Putamen (tissue), 1 donor: ENCODE results near the gene NPB.

Source experiments
- DNase-seq: peaks from one replicate; pipeline ENCODE4 v3.0.0-alpha.2; 2016; ENCODE audit warnings: low spot score

NPB gene

DNA sequence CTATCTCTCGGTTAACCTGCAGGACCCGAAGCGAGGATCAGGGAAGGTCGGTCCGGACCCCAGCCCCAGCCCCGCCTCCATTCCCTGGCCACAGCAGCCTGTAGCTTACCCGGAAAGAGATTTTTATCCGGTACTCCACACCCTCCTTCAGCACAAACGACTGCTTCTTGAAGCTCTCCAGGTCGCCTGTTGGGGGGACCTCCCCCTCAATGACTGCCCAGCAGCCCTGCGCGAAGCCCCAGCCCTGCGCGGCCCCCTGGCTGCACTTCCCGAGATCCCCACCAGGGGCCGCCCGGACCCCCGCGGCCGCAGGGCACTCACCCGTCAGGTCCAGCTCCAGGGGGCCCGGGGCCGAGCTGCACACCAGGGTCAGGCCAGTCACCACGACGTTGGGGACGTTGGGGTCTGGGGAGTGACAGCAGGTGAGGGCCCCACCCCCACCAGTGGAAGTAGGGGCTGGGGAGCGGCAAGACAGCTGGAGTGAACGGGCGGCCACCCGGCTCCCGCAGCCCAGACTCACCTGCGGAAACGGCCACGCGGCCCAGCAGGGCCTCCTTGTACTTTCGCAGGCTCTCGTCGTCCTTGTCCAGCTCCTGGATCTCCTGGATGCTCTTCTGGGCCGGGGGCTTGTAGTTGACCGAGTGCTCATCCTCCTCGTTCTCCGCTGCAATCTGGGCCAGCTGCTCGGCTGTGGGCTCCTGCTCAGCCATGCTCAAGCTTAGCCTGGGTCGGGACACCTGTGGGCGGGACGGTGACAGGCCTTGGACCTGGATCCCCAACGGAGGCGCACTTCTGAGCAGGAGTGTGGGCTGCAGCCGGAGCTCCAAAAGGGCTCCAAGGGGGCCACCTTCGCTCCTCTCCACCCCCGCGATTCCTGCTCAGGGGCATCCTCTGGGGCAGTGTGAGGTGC is 32.6 kb upstream of the NPB start:
- no peak for DNase-seq

DNA sequence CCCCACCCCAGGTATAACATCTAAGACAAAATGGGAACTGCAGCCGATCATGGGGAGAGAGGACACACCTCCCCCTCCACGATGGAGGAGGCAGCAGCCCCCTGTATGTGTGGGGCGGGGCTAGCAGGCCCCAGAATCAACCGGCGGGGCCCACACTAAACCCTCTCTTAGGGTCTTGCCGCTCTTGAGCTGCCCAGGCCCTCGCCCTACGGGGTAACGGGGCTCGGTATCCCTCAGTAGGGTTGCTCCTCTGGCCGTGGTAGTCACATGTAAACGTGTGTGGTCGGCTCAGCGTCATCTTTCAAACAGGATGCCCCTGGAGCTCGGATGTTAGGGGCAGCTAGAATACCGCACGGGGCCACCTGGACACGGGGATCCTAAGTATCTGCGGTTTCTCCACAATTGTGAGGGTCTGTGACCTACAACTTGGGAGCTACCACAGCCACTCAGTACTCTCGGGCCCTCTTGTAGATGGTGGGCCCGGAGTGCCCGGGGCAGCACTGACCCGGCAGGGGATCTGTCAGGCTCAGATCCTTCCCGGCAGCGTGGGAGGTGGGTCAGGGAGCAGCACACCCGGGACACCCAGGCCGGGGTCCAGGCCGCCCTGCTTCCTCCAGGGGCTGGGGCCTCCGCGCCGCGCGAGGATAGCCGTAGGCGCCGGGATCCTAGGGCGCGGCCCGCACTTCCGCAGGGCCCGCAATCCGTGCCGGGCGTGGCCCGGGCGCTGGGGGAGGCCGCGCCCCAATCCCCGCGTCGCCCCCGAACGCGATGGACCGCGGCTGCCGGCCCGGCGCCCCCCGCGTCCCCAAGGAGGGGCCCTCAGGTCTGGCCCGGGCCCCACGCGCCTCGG is 31.7 kb upstream of the NPB start:
- DNase-seq = no peak

DNA sequence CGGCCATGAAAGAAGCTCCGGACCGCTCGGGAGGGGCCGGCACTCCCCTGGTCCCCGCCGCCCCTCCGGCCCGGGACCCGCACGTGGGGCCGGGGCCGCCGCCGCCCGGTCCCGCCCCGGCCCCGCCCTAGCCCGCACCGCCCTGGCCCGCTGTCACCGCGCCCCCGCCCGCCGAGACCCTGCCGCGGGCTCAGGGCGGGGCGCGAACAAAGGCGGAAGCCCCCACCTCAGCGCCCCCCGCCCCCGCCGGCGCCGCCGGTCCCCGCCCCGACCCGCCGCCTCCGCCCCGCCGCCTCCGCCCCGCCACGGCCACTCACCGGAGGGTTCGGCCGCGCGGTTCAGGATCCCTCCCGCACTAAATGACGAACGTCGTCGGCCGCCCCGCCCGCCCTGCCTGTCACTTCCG is 31.1 kb upstream of the NPB start, which contains the start of gene ARHGDIA:
Gene ARHGDIA, minus strand, starts transcription at position 357 of the 406 bp plus-strand sequence. CDS start 1,407 bp downstream, outside the sequence.
- no peak for DNase-seq

DNA sequence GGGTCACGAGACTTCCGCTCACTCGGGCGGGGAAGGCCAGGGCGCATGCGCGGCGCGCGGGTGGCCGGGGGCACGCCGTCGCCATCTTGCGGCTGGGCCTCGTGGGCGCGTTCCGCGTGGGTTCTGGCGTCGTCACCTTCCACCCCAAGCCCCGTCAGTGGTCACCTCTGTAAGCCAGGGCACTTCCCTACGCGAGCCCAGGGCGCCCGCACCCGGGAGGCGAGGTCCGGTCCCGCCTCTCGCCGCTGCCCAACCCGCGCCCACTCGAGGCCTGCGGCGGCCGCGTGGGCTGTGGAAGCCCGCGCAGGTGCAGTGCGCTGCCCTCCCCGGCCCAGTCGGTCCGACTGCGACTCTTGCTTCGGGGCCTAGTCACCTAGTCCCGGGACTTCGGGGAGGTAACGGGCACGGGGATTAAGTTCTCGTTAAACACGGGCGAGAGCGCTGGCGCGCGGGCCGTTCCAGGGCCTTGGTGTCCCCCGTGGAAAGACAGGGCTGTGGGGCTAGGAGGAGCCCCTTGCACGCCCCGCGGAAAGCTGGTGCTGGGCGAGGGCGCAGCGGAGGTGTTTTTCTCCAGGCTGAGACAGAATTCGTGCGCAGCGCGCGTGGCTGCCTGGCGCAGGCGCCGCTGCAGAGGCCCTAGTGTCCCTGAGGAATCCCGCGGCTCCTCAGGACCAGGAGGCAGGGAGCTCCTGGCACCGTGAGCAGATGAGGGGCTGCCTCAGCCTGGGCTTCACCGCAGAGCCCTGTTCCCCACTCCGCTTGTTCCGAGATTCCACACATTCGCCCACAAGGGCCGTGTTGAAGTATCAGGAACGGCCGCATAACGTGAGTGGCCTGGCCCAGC is 30.4 kb upstream of the NPB start:
- DNase-seq = peak; percentile 88

DNA sequence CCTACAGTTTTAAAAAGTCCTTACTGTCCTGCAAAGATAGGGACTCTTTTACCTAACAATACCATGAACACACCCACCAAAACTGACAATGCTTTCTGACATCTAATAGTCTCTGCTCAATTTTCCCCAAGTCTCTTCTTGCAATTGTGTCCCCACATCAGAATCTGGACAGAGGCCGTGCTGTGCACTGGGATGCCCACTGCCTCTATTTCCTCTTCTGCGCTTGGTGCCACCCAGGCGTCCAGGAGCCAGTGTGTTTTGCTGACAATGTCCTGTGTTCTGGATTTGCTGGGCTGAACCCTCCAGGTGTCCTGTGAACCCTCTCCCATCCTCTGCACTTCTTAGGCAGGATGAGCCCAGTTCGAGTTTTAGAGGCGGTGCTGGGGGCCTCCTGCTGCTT is 24.5 kb upstream of the NPB start:
- DNase-seq = no peak

DNA sequence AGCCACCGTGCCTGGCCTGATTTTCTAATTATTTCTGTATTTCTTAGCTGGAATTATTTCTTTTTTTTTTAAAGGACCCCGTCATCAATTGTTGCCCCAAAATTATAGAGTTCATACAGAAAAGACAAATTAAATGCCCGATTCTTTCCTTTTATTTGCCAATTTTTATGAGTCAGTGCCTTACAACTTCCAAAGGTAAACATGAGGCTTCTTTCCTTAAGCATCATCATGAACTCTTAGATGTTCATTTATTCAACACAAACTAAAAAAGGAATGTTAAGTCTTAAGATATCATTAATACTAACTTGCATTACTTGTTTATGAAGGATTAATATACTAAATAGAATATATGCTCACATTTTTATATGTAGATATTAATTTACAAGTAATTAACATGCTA is 23.7 kb upstream of the NPB start:
- no peak for DNase-seq

DNA sequence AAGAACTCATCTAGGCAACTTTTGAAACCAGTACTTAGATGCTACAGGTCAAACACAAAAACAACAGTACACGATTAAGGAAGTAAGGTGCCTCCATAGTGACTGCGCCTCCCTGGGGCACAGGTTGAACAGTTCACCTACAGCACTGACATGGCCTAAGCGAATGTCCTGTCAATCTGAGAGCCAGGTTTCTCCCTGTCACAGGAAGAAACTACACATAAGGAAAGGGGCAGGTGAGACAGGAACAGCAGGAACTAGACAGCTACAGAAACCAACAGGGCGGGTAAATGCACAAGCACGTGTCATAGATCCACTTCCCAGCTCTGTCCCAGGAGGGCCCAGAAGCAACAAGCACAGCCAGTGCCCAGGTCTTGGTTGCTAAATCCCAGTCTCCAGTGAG is 22.9 kb upstream of the NPB start:
- no peak for DNase-seq

DNA sequence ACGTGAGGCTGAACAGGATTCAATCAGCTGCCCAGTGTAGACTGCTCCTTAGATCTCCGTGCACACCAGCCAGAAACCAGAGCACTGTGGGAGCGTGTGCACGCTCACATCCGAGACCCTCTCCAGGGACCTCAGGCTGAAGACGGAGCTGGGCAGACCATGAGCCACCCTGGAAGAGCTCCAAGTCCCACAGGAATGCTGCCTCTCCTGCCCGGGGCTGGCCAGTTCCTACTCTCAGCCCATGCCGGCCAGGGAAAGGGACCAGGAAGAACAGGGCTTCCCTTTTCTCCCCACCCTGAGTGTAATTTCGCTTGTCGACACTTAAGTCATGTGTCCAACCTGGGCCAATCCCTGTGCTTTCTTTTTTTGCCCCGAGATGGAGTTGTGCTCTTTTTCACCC is 17.5 kb upstream of the NPB start:
- no peak for DNase-seq

DNA sequence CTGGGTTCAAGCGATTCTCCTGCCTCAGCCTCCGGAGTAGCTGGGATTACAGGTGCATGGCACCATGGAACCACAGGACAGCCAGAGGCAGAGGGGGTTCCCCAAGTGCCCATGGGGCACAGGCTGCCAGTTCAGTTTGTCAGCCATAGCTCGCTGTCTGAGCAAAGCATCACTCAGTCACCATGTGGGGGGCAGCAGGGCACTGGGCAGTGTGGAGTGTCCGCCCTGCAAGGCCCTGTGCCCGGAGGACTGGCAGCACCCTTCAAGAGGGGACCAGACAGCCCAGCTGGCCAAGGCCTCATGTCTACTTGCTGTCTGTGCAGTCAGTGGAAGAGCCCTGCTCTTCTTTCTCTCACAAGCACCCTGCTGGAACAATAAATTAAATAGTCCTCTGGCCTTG is 17.1 kb upstream of the NPB start:
- DNase-seq = no peak

DNA sequence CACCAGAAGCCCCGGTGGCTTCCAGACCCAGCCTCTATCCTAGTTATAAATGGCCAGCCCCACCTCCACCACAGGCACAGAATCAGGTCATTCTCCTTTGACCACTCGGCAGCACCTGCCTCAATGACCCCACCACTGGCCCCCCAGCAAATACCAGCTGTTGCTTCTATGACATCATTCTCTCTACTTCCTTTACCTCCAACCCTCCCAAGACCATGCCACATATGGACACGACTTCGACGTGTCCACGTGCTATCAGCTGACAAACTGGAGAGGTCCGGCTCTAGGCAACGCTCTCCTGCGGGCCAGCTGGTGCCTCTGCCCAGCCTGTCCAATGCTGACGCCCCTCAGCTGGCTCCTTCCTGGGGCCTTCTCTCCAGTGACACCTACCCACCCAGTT is 16.6 kb upstream of the NPB start:
- DNase-seq = no peak

DNA sequence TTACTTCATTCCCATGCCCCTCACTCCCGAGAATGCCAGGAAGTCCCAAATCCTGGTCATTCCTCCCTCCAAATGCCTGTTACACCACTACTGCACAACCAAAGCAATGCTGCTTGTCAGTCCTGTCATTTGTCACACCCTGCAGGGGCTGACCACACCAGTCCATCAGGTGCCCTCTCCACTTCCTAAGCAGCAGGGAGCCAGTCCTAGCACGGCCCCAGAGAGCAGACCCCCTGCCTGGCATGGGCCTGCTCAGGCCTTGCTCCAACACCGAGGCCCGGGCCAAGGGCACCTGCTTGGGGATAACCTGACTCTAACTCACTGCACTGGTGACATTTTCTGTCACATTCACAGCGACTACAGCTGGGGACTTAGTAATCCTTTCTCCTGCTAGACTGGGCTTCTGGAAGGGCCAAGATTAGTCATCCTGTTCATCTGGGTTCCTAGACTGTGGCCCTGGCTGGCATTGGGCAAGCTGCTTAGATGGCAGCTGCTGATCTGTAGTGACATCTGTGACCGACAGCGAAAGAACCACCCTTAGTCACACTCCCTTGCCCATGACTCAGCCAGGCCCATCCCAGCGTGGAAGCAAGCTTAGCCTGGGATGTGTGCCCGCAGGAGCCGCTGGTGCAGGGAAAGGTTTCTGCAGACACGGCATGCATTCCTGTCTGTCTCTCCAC is 16.0 kb upstream of the NPB start:
- no peak for DNase-seq

DNA sequence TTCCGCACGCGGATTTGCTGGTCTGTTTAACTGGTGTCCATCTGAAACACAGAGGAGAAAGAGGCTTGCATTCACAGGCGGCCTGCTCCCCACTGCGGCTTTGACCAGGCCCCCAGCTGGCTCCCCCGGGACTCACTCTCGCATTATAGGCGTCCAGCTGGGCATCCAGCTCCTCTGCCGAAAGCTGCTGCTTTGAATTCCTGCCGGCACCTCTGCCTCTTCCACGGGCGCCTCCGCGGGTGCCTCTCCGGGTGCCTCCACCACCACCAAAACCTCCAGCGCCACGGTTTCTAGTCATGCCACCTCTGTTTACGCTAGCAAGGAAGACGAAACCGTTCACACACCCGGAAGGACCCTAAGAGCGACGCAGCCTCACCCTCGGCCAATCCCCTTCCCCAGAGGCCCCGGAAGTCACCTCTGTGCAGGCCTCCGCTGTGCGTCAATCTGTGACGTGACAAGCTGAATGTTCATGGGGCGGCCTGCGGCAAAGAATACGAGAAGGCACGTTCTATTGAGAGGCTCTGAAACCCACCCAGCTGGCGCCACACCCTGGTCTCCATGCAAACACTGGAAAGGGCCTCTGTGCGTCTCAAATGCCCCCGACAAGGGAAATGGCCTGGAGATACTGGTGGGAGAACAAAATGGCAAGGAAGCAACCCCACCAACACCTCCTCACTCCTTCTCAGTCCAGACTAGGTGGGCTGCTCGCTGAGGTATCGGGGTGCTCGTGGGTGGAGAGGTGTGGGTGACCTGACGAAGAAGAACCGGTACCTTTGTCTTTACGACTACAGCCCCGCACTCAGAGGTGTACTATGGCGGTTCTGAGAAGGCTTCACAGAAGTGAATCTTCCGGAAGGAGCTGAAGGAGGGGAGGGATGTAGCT is 13.7 kb upstream of the NPB start:
- DNase-seq = no peak

DNA sequence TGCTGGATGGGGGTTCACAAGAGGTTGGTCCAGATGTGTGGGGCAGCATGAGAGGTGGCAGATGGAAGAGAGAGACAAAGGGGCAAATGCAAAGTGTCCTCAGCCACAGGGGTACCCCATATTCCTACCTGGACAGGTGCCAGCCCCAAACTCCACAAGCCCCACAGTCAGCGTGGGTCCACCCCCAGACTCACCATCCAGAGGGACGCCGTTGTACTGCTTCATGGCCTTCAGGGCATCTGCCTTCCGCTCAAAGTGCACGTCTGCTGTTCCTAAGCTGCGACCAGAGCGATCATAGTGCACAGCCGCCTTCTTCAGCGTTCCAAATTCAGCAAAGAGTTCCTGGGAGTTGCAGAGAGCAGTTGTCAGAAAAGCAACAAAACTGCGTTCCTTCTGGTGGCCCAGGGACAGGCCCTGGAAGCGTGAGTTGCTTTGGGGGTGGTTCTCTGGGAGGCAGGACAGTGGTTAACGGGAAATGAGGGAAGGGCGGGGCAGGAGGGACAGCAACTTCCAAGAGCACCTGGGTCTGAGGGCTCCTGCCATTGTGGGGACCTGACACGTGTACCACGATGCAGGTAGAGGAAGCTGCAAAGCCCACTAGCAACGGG is 12.9 kb upstream of the NPB start:
- DNase-seq = no peak

DNA sequence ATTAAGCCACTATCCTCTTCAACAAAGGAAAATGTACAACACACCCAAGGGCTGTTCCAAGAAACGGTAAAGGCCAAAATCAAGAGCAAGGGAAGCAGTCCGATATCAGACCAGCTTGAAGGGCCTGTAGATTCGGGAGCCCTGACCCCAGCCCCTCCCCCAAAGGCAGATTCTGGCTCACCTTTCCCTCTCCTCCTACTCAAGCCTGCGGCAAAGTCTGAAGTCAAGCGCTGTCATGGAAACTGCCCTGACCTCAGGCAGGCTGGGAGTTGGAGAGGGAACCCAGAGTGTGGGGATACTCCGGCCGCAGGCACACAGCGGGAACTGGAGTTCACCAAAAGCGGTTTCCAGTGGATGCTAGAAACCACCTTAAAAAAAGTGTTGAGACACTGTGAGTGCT is 12.4 kb upstream of the NPB start:
- DNase-seq = no peak

DNA sequence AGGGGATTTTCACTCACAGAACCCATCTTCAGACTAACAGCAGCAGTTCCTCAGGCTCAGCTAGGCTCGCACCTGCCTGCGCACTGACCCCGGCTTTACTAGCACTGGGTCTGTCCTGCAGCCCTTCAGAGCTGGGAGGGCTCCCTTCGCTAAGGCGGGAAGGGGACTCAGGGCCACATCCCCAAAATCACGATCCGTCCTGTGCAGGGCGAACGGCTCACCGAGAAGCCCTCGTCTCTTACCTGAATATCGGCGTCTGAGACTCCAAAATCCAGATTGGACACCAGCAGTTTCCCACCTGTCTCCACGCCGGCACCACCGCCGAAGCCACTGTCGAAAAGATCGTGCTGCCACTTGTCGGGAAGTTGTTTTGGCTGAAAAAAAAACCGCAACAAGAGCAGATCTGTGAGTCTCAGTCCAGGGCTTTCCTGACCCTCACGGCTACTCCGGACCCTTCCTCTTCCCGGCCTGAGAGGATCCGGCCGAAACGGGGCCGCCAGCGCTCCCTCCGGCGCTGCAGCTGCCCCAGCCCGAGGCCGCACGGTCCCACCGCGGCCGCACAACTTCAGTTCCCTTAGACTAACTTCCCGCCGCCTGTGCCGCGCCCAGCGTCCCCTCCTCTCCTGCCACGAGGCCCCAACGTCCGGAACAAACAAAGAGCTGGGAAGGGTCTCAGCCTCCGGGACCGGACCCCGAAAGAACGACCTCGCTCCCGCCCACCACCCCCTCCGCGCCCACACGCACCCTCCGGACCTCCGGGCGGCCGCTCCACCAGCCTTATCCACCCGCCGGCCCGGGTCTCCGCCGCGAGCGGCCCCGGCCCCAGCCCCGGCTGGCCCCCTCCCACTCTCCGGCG is 11.4 kb upstream of the NPB start:
- no peak for DNase-seq

DNA sequence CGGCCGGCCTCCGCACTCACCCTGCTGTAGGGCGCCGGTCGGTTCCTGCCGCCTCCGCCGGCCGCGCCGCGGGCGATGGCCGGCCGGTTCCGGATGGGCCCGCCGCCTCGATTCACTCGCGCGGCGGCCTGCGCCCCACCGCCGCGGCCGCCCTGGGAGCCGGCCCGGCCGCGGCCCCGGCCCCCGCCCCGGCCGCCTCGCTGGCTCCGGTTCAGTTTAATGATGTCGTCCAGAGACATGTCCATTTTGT is 10.8 kb upstream of the NPB start:
- DNase-seq = no peak

DNA sequence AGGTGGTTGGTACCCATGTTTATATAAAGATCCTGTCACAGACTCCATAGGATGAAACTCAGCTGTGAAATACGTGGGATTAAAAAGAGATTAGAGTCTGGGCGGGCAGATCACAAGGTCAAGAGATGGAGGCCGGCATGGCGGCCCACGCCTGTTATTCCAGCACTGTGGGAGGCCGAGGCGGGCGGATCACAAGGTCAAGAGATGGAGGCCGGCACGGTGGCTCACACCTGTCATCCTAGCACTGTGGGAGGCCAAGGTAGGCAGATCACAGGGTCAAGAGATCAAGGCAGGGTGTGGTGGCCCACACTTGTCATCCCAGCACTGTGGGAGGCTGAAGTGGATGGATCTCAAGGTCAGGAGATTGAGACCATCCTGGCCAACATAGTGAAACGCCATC is 6.6 kb upstream of the NPB start:
- DNase-seq = no peak

DNA sequence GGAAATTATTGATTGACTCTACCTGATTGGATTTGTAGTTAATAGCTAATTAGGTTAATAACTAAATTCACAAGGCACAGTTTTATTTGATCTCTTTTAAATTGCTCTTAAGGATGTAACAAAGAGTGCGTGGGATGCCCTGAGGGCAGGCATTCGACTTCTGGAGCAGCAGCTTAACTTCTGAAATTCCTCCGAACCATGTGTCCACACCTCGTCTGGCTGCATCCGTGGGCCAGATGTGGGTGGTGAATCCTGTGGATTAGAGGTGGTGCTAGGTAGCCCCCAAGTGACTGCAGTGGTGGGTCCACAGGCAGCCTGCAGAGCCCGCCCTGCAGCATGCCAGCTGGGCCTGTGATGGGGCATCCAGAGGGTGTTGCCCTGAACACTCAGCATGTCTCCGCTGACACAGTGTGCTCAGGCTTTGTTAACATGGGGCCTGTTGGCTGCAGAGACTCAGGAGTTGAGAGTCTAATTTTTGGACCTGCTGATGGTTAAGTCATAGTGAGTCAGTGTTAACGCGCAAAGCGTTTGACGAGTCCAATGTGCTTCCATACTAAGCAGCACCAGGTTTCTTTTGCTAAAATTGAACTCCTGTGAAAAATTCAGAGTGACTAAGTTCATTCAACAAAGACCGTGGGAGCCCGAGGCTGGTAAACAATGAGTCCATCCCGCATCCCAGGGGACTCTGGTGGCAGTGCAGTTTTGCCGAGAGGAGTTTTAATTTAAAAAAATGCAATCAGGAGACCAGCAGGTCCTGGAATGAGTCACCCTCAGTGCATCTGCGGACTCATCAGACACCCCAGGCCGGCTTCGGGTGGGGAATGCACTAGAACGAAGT is 3.8 kb upstream of the NPB start:
- no peak for DNase-seq

DNA sequence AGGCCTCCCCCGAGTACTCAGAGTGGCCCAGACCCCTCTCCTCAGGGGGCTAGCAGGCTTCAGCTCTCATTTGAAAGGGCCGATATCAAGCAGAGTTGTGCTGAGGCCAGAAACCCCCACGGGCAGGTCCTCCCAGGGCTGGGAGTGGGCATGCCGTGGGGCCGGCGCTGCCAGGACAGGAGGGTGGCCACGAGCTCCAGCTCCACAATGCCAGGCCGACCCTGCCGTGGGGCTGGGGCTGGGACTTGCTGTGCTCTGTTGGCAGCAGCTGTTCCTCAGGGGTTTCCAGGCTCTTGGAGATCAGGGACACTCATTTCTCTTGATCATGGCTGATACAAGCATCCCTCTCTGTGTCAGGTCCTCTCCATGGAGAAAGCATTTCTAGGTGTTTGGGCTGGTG is 3.2 kb upstream of the NPB start:
- no peak for DNase-seq
